Iris pigment epithelial cell (primary cell): ENCODE measurements around the gene GTPBP1.

Source experiments
- DNase-seq: peaks from one replicate; pipeline ENCODE4 v3.0.0-alpha.2; 2011; ENCODE audit warnings: low read depth

Gene GTPBP1

DNA sequence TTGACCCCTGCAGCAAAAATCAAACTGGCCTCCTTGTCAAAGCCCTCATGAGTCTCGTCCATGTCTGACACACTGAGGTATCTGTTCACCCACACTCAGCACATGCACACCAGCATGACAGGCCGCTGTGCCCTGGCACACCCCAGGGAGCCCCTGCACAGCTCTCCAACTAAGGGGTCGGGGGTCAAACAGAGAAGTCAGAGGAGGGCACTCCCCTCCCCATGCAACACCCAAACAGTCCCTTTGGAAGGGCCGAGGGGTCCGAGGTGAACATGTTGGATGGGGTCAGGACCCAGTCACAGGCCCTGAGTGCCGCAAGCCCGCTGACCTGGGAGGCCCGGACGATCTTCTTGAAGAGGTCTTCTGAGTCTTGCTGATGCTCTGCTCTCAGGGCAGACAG lies 35.4 kb downstream of the GTPBP1 start:
- DNase-seq, result no peak

DNA sequence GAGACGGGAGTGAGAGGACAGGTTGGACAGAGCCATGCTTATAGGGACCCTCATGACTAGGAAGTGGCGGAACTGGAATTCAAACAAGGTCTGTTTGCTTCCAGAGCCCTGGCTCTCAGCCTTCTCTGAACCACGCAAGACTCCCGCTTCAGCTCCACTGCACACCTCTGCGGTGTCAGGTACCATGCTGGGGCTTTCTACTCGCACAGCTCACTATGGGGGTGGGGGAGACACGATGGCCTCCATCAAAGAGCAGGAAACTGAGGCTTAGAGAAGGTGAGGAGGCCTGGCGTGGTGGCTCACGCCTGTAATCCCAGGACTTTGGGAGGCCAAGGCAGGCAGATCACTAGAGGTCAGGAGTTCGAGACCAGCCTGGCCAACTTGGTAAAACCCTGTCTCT lies 35.8 kb downstream of the GTPBP1 start:
- DNase-seq, result no peak

DNA sequence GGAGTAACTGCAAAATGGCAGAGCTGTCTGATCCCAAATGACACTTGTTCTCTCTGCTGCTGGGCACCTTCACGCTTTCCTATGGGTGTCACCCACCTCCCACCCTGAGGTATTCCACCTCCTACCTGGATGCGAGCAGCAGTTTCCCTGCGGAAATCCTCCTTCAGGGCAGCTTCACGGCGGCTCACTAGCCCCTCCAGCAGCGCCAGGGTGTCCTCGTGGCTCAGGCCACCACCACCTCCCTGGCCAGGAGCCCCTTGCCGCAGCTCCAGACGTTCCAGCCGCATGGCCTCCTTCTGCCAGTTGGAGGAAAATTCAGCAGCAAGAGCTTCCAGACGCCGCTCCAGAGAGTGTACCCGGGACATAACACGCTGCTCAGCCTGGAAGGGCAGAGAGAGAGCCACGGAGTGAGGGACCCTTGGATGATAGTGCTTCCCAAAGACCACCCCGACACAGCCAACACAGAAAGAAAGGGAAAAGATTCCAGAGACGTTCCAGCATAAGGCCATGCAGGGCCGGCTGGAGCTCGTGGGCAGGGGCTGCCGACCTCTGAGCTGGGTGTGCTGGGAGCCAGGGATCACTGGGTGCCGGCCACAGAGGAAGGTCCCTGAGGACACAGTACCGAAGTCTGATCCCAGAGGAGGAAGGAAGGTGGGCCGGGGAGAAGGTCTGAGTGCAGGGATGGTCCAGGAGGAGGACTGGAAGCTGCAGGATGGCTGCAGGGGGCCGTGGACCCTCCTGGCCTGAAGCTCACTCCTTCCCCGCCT lies 36.6 kb downstream of the GTPBP1 start:
- no peak for DNase-seq

DNA sequence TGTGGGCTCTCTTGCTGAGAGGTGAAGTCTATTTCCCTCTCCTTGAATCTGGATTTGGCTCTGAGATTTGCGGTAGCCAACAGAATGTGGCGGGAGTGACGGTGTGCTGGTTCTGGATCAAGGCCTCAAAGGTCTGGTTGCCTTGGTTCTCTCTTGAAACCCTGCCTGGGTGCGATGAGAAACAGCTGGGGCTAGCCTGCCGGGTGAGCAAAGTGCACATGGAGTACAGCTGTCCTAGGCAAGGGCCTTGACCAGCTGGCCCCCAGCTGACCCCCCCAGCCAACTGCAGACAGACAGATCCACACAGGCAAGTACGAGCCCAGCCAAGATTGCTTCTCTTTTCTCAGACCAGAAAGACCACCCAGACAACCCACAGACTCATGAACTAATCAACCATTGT lies 39.2 kb downstream of the GTPBP1 start:
- DNase-seq, result no peak

DNA sequence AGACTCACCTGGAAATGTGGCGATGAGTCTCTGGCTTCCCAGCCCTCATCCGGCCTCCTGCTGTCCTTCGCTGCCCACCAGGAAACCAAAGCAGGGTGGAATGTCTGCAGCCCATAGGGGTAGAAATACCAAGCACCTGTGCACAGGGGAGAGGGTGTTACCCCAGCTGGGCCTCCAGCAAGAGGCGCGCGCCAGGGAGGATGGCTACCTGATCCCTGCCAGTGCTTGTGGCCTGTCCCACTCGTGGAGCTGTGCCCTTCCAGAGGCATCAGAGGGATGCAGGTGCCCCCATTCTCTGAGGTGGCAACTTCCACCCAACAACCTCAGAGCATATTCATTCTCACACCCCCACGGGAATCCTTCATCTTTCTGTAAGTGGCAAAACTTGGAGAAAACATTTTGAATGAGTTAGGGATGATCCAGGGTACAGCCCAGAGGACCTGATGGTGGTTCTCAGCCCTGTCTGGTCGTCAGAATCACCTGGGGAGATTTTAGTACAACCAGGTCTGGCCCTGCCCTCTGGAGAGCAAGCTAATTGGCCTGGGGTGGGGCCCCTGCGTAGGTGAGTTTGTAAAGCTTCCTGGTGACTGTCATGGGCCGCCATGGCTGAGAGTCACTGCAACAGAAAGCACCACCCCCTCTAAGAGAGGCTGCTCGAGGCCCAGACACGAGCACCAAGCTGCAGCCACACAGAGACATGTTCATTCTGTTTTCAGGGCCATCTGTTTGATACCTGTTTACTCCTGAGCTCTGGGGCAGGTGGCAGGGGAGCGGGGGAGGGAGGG lies 40.1 kb downstream of the GTPBP1 start:
- no peak for DNase-seq

DNA sequence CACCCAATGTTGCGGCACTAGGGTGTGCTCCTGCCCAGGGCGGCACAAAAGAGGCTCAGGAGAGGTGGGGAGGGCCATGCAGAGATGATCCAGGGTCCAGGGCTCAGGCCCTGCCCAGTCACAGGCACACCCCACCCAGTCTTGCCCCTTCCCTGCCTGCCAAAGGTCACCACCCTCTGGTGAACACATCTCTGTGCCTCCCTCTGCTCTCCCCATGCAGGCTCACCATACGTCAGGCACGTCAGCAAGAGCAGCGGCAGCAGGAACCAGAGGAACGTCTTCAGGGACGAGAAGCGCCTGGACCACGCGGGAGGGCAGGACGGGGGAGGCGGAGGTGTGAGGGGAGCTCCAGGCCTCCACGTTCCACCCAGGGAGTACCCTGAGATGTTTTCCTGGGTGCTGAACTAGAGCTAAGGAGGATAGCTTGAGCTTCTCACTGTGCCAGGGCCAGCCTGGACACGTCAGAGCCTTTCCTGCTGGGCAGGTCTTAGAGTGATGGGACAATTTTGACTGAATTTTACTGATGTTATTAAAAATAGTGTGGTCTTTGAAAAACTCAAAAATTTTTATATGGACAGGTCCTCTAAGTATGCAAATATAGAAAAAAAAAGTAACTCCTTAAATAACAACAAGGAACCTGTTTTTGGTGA lies 42.9 kb downstream of the GTPBP1 start:
- DNase-seq, result no peak

DNA sequence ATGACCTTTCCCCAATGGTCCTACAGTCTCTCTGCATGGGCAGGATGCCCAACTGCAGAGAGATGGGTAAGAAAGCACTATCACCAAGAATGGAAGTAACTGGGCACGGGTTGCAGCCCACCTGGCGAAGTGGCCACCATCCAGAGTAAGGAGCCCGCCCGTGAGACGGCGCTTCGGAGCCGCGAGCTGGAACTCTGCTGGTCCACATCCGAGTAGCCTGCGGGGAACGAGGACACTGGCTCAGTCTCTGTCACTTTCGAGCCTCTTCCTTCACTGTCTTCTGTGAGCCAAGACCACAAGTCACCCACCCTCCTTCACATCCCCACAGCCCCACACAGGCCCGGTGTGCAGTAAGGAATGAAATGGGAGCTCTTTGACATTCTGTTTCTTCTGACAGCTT lies 44.4 kb downstream of the GTPBP1 start:
- no peak for DNase-seq

DNA sequence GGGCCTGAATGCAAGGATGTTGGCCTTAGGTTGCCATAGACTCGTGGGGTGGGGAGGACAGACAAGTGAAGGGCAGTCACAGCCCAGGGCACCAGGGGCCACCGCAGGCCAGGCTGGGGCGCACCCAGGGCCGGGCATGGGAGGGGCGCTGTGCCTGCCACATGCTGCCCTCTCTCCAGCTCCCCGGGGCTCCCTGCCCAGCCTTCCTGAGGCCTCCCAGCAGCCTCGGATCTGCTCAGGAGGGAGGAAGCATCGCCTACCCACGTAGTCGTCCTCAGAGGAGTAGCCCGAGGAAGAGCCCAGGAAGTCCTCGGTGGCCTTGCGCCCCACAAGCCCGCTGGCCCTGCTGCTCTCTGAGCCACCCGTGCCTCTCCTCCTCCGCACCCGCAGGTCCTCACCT lies 44.9 kb downstream of the GTPBP1 start:
- DNase-seq, result no peak

DNA sequence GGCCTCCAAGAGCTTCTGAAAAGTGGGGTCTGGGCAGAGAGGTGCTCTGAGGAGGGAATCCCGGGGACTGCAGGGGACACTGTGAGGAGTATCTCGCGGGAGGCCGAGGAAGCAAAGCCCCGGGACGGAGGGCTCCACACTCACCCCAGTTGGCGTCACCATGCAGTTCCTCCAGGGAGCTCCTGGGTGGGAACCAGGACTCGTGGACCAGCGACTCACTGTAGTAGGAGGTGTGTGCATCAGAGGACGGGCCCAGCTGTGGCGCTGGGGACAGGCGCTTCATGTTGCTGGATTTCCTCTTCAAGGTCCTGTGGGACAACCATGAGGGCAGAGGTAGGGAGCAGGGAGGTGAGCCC lies 45.3 kb downstream of the GTPBP1 start:
- DNase-seq, result no peak

DNA sequence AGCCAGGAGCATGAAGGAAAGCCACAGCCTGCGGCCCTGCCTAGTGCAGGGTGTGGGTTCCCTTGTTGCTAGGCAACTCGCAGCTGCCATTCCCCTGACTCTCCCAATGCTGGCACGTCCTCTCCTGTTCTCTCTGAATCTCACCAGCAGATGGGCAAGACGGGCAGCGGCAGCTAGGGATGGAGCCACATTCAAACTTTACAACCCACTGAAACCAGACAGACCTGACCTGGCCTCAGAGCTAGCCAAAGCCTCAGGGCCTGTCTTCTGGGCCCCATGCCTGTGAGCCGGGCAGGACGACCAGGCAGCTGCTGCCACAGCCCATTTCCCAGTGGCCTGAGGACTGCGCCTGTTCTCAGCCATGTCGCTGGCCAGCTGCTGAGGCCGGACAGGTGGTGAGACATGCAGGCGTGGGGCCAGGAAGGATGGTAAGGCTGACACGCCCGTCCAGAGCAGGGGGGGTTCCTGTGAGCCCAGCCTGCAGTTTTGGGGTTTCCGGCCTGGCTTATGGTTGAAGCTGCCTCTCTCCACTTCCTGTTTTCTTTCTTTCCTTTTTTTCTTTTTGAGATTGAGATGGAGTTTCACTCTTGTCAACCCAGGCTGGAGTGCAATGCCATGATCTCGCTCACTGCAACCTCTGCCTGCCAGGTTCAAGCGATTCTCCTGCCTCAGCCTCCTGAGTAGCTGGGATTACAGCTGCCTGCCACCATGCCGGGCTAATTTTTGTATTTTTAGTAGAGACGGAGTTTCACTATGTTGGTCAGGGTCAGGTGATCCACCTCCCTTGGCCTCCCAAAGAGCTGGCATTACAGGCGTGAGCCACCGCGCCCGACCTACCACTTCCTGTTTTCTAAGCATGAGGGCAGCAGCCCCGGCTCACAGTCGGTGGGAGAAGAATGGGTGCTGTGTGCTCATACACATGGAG lies 45.9 kb downstream of the GTPBP1 start:
- no peak for DNase-seq

DNA sequence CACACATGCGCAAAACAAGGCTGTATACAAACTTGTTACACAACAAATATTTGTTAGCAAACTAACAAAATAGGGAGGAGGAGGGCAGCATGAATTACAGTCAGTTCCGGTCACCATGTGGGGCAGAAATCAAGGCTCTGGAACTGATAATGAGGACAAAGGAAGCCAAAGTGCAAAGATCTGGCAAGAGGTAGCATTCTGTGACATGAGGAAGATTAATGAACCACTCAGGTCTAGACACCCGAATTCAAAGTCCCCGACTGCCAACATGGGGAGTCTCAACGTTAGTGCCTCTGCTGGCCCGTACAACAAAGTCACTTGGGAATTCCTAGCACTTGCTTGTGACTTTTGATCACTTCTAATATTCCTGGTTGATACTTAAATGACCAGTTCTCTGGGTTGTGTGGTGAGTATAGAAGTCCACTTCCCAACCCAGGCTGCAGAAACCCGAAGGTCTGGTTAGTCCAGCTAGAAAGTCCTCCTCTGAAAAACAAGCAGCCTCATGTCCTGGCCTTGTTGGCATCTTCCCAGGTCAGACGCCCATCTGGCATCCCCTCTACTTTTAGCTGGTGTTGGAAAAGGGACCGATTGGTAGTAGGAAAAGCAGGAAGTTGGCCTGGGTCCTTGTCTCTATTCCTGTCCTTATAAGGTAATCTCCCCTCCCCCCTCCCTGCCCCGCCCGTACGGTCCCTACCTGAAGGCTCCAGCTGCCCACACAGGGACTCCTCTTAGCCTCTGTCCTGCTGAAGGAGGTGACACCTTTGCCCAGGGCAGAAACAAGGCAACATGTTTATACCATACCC lies 48.4 kb downstream of the GTPBP1 start:
- no peak for DNase-seq

DNA sequence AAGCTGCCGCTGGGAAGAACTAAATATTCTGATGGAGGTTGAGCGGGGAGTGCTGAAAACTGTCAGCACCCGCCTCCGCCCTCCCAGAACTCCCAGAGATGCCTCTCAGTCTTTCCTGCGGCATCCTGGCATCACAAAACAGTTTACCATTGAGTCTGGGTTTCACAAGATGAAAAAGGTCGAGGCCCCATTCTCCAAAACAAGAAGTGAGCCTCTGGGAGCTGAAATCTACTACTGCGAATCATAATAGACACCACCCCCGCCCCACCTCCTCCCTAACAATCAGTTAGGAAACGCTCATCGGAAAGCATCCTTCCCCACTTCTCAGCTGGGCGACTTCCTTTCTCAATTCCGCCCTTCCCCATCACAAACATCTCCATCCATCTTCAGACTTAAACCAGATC lies 49.0 kb downstream of the GTPBP1 start:
- peak; percentile 31 for DNase-seq

DNA sequence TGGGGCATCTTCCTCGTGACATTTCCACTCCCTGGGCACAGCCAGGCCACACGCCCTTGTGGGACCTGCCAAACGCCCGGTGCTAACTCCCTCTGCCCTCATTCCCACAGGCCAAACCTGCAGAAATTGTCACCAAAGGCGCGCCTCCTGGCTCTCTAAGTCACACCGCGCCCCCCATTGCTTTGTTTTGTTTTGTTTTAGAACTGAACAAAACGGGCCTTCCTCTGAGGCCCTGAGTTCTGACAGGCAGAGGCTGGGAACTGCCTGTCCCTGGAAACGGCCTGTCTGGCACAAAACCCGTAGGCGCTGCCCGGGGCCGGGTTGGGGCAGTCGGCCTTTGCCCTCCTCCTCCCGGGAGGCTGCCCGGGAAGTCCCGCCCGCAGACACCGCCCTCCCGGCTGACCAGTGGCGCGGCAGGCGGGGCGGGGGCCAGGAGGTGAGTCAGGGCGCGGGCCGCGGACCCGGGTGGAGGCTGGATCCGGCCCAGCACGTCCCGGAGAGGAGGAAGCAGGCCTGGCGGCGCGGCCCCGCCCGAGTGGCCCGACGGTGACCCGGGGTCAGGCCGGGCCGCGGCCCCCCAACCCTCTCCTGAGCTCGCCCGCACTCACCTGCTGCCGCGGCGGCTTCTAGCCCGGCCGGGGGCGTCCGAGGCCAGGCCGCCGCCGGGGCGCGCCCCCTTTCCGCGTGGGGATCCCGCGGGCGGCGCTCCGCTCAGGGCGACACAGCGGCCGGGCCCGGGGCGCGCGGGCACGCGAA lies 49.6 kb downstream of the GTPBP1 start:
- peak; percentile 69 for DNase-seq

DNA sequence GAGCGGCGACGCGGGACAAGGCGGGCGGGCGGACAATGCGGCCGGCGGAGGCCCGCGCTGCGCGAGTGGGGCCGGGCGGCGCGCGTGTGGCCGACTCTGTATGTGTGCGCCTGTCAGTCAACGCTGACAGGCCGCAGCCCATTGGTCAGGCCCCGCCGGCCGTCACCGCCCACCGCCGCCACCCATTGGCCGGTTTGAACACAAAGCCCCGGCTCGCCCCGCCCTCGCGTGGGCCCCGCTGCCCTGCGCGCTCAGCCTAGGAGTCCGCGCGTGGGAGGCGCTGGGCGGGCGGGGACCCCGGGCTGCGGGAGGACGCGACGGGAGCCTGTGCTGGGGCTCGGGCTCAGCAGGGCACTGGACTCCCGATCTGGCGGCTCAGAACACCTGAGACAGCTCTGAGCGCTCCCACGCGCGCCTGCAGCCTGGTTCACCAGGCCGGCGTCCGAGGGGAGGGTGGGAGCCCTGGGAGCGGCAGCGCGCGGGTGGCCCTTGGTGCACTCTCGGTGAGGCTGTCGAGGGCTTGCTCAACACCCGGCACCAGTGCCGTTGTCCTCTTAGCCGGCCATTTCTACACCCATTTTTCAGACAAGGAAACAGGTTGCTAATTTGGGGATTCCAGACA lies 50.3 kb downstream of the GTPBP1 start, which contains the start of gene SUN2:
TSS of gene SUN2 (minus strand) at position 88 of the 622 bp plus-strand sequence. CDS start 3,370 bp downstream, outside the sequence.
- DNase-seq, result peak; percentile 83

DNA sequence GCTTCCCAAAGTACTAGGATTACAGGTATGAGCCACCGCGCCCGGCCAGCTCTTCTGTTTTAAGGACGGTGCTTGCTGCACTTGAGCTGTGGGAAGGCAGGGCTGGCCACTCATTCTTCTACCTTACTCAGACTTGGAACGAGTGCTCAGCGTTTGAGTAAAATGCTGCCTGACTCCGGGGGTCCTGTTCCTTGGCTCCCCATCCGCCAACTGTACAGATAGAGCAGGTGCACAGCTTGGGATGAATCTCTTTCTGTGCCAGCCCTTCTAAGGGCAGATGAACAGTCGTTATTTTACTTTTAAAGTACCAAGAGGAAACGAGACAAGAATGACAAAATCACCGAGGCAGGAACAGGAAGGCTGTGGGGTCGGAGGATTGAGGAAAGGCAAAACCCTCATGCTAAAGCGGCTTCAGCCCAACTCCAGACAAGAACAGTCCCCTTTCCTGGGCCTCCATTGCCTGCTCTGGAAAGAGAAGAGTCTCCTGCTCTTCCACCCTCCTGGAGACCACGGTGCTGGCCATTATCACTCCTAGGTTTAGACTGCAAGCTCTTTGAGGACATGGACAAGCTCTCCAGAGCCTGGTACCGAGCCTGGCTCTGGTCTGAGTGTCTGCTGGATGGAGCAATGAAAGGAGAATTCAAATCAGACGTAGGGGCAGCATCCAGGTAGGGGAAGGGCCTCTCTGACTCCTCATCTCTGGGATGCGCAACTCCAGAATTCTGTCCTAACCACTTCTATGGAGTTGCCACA lies 51.1 kb downstream of the GTPBP1 start:
- no peak for DNase-seq

DNA sequence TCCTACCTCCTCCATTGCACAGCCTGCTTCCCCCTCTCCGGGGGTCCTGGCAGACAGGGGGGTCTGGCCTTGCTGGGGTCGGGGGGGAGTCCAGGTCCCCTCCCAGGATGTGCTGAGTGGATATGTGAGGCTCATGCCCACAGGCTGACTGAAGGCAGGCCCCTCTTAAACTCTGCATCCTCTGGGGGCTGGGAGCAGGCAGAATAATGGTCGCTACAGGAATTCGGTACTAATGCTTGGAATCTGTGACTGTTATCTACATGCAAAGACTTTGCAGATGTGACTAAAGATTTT lies 51.7 kb downstream of the GTPBP1 start:
- DNase-seq, result no peak

DNA sequence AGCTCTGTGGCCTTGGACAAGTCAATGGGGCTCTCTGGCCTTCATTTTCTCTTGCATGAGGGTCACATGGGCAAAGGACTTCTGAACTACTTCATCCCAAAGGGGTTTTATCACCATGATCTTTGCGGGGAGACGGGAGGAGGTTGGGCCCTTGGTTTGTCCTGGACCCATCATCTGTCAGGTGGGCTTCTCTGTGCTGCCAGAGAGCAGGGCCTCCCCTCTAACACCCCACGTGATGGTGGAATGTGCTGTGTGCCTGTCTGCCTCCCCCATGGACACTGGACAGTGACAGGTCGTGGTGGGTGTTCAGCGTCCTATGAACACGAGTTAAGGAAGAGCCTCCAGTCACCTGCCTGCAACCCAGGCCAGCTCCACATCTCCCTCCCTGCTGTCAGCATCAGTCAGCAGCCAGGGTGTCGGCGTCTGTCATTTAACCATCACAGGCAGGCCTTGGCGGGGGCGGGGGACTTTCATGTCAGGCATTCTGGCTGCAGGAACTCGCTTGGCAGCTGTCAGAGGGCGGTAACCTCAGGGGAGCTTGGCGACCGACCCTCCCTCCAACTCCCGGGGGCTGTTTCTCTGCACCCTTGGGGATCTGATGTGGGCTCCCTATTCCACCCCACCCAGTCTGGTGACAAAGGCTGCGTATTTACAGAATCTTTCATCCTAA lies 52.7 kb downstream of the GTPBP1 start:
- DNase-seq, result no peak

DNA sequence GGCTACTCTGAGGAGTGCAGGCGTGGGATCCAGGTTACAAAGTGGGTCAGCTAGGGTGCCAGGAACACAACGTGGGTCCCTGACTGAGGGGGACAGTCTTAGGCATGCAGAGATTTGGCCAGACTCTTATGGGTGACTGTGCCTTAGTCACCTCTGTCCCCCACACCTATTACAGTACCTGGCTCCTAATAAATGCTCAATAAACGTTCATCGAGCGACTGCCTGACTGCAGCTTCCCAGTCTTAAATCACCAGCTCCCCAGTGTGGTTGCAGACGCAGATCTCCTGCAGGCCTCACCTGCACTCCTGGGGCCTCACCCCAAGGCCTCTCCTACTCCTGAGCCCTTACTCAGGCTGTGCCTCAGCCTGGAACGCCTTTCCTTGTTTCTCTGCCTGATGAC lies 53.3 kb downstream of the GTPBP1 start:
- no peak for DNase-seq
